ENCODE data around the gene PRAME.
"Not testable (repeated sequence)": the region's sequence is repeated elsewhere in the genome, so short reads cannot be mapped to it uniquely, and the experiment has no call there.

The PRAME gene

DNA sequence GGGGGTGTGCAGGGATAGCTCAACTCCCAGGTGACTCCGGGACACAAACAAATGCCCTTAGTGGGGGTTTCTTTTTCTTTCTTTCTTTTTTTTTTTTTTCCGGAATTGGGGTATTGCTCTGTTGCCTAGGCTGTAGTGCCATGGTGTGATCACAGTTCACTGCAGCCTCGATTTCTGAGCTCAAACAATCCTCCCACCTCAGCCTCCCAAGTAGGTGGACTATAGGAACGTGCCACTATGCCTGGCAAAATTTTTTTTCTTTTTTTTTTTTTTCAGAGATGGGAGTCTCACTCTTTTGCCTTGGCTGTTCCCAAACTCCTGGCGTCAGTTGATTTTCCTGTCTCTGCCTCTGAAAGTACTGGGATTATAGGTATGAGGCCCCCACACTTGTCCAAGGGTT, 25.2 kb downstream of the PRAME start:
- no peak overlapping the region for H3K4me3 ChIP-seq (ENCODE audit: control insufficient read depth, low read depth, low read length)
- TF ChIP-seq, protein P1, sequence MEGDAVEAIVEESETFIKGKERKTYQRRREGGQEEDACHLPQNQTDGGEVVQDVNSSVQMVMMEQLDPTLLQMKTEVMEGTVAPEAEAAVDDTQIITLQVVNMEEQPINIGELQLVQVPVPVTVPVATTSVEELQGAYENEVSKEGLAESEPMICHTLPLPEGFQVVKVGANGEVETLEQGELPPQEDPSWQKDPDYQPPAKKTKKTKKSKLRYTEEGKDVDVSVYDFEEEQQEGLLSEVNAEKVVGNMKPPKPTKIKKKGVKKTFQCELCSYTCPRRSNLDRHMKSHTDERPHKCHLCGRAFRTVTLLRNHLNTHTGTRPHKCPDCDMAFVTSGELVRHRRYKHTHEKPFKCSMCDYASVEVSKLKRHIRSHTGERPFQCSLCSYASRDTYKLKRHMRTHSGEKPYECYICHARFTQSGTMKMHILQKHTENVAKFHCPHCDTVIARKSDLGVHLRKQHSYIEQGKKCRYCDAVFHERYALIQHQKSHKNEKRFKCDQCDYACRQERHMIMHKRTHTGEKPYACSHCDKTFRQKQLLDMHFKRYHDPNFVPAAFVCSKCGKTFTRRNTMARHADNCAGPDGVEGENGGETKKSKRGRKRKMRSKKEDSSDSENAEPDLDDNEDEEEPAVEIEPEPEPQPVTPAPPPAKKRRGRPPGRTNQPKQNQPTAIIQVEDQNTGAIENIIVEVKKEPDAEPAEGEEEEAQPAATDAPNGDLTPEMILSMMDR (IDR thresholded peaks at IDR 0.05; ENCODE audit: control insufficient read depth, insufficient read depth, low read depth, low read length, missing control alignments) = no peak
- DNase-seq (ENCODE audit: low read depth) = no peak

- H3K4me3 ChIP-seq (ENCODE audit: control insufficient read depth, low read depth, low read length) = no peak overlapping the region
- no peak for DNase-seq (ENCODE audit: low read depth)
- TF ChIP-seq, protein P1 (IDR thresholded peaks at IDR 0.05; ENCODE audit: control insufficient read depth, insufficient read depth, low read depth, low read length, missing control alignments) = no peak
Measured at GRCh38 chr22:22533417-22533816, 25.6 kb downstream of the PRAME start.

DNA sequence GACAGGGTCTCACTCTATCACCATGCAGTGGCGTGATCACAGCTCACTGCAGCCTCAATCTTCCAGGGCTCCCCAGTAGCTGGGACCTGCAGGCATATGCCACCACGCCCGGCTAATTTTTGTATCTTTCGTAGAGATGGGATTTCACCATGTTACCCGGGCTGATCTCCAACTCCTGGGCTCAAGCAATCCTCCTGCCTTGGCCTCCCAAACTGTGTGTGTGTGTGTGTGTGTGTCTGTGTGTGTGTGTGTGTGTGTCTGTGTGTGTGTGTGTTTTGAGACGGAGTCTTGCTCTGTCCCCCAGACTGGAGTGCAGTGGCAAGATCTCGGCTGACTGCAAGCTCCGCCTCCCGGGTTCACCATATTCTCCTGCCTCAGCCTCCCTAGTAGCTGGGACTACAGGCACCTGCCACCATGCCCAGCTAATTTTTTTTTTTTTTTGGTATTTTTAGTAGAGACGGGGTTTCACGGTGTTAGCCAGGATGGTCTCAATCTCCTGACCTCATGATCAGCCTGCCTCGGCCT, 26.5 kb downstream of the PRAME start:
- not testable (repeated sequence) for H3K4me3 ChIP-seq (ENCODE audit: control insufficient read depth, low read depth, low read length); DNase-seq (ENCODE audit: low read depth)

DNA sequence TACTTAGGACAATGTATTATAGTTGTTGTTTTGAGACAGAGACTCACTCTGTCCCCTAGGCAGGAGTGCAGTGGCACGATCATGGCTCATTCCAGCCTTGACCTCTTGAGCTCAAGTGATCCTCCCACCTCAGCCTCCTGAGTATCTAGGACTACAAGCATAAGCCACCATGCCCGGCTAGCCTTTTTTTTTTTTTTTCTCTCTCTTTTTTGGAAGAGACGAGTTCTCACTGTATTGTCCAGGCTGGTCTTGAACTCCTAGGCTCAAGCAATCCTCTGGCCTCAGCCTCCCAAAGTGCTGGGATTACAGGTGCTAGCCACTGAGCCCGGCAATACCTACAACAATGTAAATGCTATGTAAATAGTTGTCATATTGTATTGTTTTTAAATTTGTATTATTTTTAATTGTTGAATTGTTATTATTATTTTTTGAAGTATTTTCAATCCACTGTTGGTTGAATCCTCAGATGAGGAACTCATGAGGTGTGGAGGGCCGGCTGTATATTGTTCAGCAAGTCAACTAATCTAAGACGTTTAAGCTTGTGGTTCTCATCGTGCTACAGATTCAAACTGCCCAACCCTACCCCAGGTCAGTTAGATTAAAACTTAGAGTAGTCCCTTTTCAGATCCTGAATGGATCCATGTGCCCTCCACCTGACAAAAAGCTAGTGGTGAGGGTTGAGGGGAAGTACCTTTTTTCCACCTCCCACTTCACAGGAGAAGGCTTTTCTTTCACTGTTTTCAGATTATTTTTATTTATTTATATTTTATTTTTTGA, 27.1 kb downstream of the PRAME start:
- no peak for DNase-seq (ENCODE audit: low read depth)
- H3K4me3 ChIP-seq (ENCODE audit: control insufficient read depth, low read depth, low read length) = no peak overlapping the region
- TF ChIP-seq, protein P1 (IDR thresholded peaks at IDR 0.05; ENCODE audit: control insufficient read depth, insufficient read depth, low read depth, low read length, missing control alignments) = no peak

GRCh38 chr22:22528780-22529179, 30.3 kb downstream of the PRAME start:
- DNase-seq (ENCODE audit: low read depth) = no peak
- TF ChIP-seq, protein P1 (IDR thresholded peaks at IDR 0.05; ENCODE audit: control insufficient read depth, insufficient read depth, low read depth, low read length, missing control alignments) = no peak
- H3K4me3 ChIP-seq (ENCODE audit: control insufficient read depth, low read depth, low read length) = no peak overlapping the region

GRCh38 chr22:22527312-22527711, 31.8 kb downstream of the PRAME start:
- DNase-seq (ENCODE audit: low read depth) = no peak
- TF ChIP-seq, protein P1 (IDR thresholded peaks at IDR 0.05; ENCODE audit: control insufficient read depth, insufficient read depth, low read depth, low read length, missing control alignments) = no peak
- no peak overlapping the region for H3K4me3 ChIP-seq (ENCODE audit: control insufficient read depth, low read depth, low read length)

DNA sequence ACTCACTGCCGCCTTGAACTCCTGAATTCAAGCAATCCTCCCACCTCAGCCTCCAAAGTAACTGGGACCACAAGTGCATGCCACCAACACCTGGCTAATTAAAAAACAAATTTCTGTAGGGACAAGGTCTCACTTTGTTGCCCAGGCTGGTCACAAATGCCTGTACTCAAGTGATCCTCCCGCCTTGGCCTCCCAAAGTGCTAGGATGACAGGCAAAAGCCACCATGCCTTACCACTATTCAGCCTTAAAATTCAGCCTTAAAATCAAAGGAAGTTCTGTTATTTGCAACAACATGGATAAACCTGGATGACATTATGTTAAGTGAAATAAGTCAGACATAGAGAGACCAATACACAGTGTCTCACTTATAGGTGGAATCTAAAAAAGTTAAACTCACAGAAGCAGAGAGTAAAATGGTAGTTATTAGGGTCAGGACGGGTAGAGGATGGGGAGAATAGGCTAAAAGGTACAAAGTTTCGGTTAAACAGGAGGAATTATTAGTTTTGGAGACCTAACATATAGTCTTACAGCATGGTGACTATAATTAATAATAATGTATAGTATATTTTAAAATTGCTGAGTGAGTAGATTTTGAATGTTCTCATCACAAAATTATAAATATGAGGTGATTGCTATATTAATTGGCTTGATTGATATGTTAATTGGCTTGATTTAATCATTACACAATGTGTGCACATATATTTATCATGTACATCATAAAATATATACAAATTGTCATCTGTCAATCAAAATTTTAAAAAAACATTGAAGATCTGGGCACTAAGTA, 32.7 kb downstream of the PRAME start:
- no peak for DNase-seq (ENCODE audit: low read depth)
- TF ChIP-seq, protein P1 (IDR thresholded peaks at IDR 0.05; ENCODE audit: control insufficient read depth, insufficient read depth, low read depth, low read length, missing control alignments) = no peak
- H3K4me3 ChIP-seq (ENCODE audit: control insufficient read depth, low read depth, low read length) = no peak overlapping the region
